DOHH2 (cell line): ENCODE measurements around the gene ANKRD28.

ENCODE experiments used
- H3F3A ChIP-seq: fragments of 200-600 bp; sonication (generic), shearing (Covaris generic); 2 replicates; pipeline ENCODE4 v1.6.0; 2016; ENCODE audit warnings: antibody characterized with exemption, mild to moderate bottlenecking; ENCODE audit not compliant: control insufficient read depth, insufficient read depth
- H3K27ac ChIP-seq: fragments of 200-600 bp; sonication (generic); 2 replicates; pipeline ENCODE4 v1.5.1; 2014; ENCODE audit warnings: low read depth, mild to moderate bottlenecking, low read length, moderate library complexity
- H3K27me3 ChIP-seq: fragments of 200-600 bp; sonication (generic); 2 replicates; pipeline ENCODE4 v1.6.1; 2014; ENCODE audit warnings: mild to moderate bottlenecking, low read length, mixed read lengths; ENCODE audit not compliant: control insufficient read depth
- H3K36me3 ChIP-seq: fragments of 200-600 bp; sonication (generic); 2 replicates; pipeline ENCODE4 v1.6.1; 2014; ENCODE audit warnings: mild to moderate bottlenecking, low read length, moderate library complexity, mixed read lengths; ENCODE audit not compliant: control insufficient read depth
- H3K4me1 ChIP-seq: fragments of 200-600 bp; sonication (generic); 2 replicates; pipeline ENCODE4 v1.6.1; 2014; ENCODE audit warnings: mild to moderate bottlenecking, low read length, mixed read lengths; ENCODE audit not compliant: control insufficient read depth
- H3K4me2 ChIP-seq: fragments of 200-600 bp; sonication (generic); 2 replicates; pipeline ENCODE4 v1.6.0; 2014; ENCODE audit warnings: mild to moderate bottlenecking, low read length, moderate library complexity
- H3K4me3 ChIP-seq: fragments of 200-600 bp; sonication (generic); 2 replicates; pipeline ENCODE4 v1.5.1; 2014; ENCODE audit warnings: mild to moderate bottlenecking, low read length, mixed read lengths
- H3K79me2 ChIP-seq: fragments of 200-600 bp; sonication (generic); 2 replicates; pipeline ENCODE4 v1.6.1; 2014; ENCODE audit warnings: mild to moderate bottlenecking, low read length, mixed read lengths; ENCODE audit not compliant: control insufficient read depth
- H3K9me2 ChIP-seq: fragments of 200-600 bp; sonication (generic); replicated peaks from 2 replicates; pipeline ENCODE4 v1.6.1; 2014; ENCODE audit warnings: mild to moderate bottlenecking, low read length, mixed read lengths; ENCODE audit not compliant: control insufficient read depth
- H3K9me3 ChIP-seq: fragments of 200-600 bp; sonication (generic); 2 replicates; pipeline ENCODE4 v1.6.1; 2014; ENCODE audit warnings: antibody characterized with exemption, low read length, mixed read lengths; ENCODE audit not compliant: control insufficient read depth, insufficient read depth
- H4K20me1 ChIP-seq: fragments of 200-600 bp; sonication (generic); 2 replicates; pipeline ENCODE4 v1.6.0; 2014; ENCODE audit warnings: low read depth, mild to moderate bottlenecking, antibody characterized with exemption, low read length, moderate library complexity; ENCODE audit not compliant: control insufficient read depth, insufficient read depth
- EZH2phosphoT487 ChIP-seq: fragments of 200-600 bp; sonication (generic); IDR thresholded peaks from 2 replicates; pipeline ENCODE4 v1.6.1; 2017; ENCODE audit warnings: borderline replicate concordance, mild to moderate bottlenecking, antibody characterized with exemption, low read length, moderate library complexity, mixed read lengths
- TF ChIP-seq, protein P1 (sequence below): fragments of 200-600 bp; sonication (generic); IDR thresholded peaks from one replicate; pipeline ENCODE4 v1.5.1; 2014; ENCODE audit warnings: antibody characterized with exemption, mild to moderate bottlenecking, low read depth, low read length; ENCODE audit not compliant: poor library complexity, severe bottlenecking

The ANKRD28 gene

GRCh38 chr3:15798533-15799245 is 910 bp upstream of the ANKRD28 start:
- H3K27me3 ChIP-seq: no peaks in the 10 kb centered on the region
- peak overlapping the region; percentile 71 for H3K4me2 ChIP-seq
- no peaks in the 10 kb centered on the region for H3K9me3 ChIP-seq
- no peaks in the 10 kb centered on the region for H3K9me2 ChIP-seq
- H3K4me3 ChIP-seq: peak overlapping the region; percentile 58; the same call in 1 of the 2 replicates
- H3F3A ChIP-seq: peaks cover 4% of the 10 kb centered on the region; the same call in 1 of the 2 replicates
- H3K4me1 ChIP-seq: peaks cover 56% of the 10 kb centered on the region
- peaks cover 6% of the 10 kb centered on the region; the same call in 1 of the 2 replicates for H4K20me1 ChIP-seq
- no peak for TF ChIP-seq EZH2phosphoT487
- TF ChIP-seq, protein P1, sequence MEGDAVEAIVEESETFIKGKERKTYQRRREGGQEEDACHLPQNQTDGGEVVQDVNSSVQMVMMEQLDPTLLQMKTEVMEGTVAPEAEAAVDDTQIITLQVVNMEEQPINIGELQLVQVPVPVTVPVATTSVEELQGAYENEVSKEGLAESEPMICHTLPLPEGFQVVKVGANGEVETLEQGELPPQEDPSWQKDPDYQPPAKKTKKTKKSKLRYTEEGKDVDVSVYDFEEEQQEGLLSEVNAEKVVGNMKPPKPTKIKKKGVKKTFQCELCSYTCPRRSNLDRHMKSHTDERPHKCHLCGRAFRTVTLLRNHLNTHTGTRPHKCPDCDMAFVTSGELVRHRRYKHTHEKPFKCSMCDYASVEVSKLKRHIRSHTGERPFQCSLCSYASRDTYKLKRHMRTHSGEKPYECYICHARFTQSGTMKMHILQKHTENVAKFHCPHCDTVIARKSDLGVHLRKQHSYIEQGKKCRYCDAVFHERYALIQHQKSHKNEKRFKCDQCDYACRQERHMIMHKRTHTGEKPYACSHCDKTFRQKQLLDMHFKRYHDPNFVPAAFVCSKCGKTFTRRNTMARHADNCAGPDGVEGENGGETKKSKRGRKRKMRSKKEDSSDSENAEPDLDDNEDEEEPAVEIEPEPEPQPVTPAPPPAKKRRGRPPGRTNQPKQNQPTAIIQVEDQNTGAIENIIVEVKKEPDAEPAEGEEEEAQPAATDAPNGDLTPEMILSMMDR: no peak
- peaks cover 19% of the 10 kb centered on the region for H3K36me3 ChIP-seq
- H3K79me2 ChIP-seq: peaks cover 89% of the 10 kb centered on the region
- no peak overlapping the region for H3K27ac ChIP-seq

DNA sequence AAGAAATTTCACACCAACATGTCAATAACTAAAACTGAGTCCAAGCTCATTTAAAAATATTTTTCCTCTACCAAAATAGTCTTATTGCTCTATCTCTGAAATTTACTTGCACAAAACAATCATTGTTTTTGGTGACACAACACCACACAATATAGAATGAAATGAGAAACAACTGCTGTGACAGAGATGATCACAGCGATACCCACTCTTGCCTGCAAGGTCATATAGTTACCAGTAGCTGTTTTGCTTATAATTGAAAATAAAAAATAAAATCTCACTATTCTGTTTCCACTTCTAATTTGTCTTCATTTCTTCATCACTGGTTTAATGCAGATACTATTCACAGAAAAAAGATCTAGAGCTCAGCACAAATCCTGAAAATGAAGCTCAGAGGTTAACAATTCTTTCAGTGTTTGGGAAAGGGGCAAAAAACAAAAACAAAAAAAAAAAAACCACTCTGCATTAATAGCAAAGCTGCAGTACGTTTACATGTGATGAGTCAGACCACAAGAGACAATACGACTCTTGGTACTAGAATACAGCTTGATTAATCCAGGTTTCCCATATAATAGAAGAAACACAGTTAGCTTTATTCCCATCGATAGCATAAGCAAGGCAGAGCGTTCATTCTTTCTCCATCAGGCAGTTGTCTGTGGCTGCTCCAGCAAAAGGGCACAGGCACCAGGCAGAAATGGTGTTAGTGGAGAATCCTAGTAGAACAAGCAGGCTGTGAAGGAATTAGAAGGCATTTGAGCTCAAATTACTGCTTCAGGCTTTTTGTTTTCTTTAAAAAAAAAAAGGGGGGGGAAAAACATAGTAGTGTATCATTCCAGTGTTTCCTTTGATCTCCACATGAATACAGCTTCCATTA is 773 bp downstream of the ANKRD28 start:
- H3K4me2 ChIP-seq: peak overlapping the region; percentile 71
- no peaks in the 10 kb centered on the region for H3K27me3 ChIP-seq
- no peak for TF ChIP-seq EZH2phosphoT487
- TF ChIP-seq, protein P1: no peak
- H3K4me3 ChIP-seq: peak overlapping the region; percentile 58
- H3F3A ChIP-seq: peaks cover 4% of the 10 kb centered on the region; the same call in 1 of the 2 replicates
- no peaks in the 10 kb centered on the region for H3K9me3 ChIP-seq
- H4K20me1 ChIP-seq: peaks cover 6% of the 10 kb centered on the region; the same call in 1 of the 2 replicates
- H3K36me3 ChIP-seq: peaks cover 33% of the 10 kb centered on the region
- H3K4me1 ChIP-seq: peaks cover 56% of the 10 kb centered on the region
- peak overlapping the region; percentile 45 for H3K27ac ChIP-seq
- H3K9me2 ChIP-seq: no peaks in the 10 kb centered on the region
- H3K79me2 ChIP-seq: peaks cover 80% of the 10 kb centered on the region

DNA sequence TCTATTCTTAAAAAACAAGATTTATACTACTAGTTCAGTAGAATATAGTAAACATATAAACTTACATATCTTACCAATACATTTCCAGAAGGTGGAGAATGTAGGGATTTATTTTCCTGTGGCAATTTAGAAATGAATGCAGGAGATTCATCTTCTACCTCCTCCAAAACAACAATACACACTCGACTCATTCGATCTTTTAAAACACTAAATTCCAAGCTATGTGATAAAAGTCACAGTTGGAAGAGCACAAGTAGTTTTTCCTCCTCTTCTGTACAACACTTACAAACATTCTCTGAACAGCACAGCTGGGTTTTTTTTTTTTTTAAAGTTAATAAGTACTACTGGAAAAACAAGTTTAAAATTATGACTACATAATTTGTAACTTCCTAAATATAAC is 1.4 kb downstream of the ANKRD28 start:
- H3K27me3 ChIP-seq: no peaks in the 10 kb centered on the region
- peaks cover 6% of the 10 kb centered on the region; the same call in 1 of the 2 replicates for H4K20me1 ChIP-seq
- peaks cover 4% of the 10 kb centered on the region; the same call in 1 of the 2 replicates for H3F3A ChIP-seq
- H3K4me1 ChIP-seq: peaks cover 56% of the 10 kb centered on the region
- H3K4me3 ChIP-seq: peak overlapping the region; percentile 58
- H3K36me3 ChIP-seq: peaks cover 40% of the 10 kb centered on the region
- H3K9me2 ChIP-seq: no peaks in the 10 kb centered on the region
- peak overlapping the region; percentile 45 for H3K27ac ChIP-seq
- H3K79me2 ChIP-seq: peaks cover 80% of the 10 kb centered on the region
- peaks cover 3% of the 10 kb centered on the region; the same call in 1 of the 2 replicates for H3K9me3 ChIP-seq
- TF ChIP-seq, protein P1: no peak
- no peak for TF ChIP-seq EZH2phosphoT487
- H3K4me2 ChIP-seq: peak overlapping the region; percentile 71
